SK-N-SH treated with all-trans-retinoic acid at 6 μM for 48 hours (cell line): Measurements from ENCODE around the gene PITRM1.

Experiments
- ATAC-seq: fragments of 200-7000 bp; cut with Tn5 transposase; 3 replicates; pipeline ENCODE4 v1.9.1; 2020; ENCODE audit warnings: mild to moderate bottlenecking, moderate library complexity
- BACH2 ChIP-seq: fragments of 250-450 bp; sonication (Bioruptor Pico); IDR thresholded peaks from 2 replicates; pipeline ENCODE4 v1.9.0; 2021; ENCODE audit warnings: mild to moderate bottlenecking, borderline replicate concordance
- CSRNP3 ChIP-seq: fragments of 250-450 bp; sonication (Bioruptor Pico); IDR thresholded peaks from 2 replicates; pipeline ENCODE4 v1.5.1; 2021; ENCODE audit warnings: mild to moderate bottlenecking, moderate library complexity
- ESRRG ChIP-seq: fragments of 250-450 bp; sonication (Bioruptor Pico); IDR thresholded peaks from 2 replicates; pipeline ENCODE4 v1.6.1; 2021; ENCODE audit warnings: mild to moderate bottlenecking
- GLIS3 ChIP-seq: fragments of 250-450 bp; sonication (Bioruptor Pico); IDR thresholded peaks from 2 replicates; pipeline ENCODE4 v1.5.0; 2020; ENCODE audit warnings: mild to moderate bottlenecking, moderate library complexity
- ISL1 ChIP-seq: fragments of 250-450 bp; sonication (Bioruptor Pico); IDR thresholded peaks from 2 replicates; pipeline ENCODE4 v2.1.2; 2022; ENCODE audit warnings: mild to moderate bottlenecking, moderate library complexity
- OSR1 ChIP-seq: fragments of 250-450 bp; sonication (Bioruptor Pico); IDR thresholded peaks from 2 replicates; pipeline ENCODE4 v1.8.0; 2022; ENCODE audit warnings: moderate library complexity, mild to moderate bottlenecking, inconsistent platforms
- PATZ1 ChIP-seq: fragments of 250-450 bp; sonication (Bioruptor Pico); IDR thresholded peaks from 2 replicates; pipeline ENCODE4 v1.8.0; 2020; ENCODE audit warnings: mild to moderate bottlenecking, moderate library complexity, borderline replicate concordance
- POU6F1 ChIP-seq: fragments of 250-450 bp; sonication (Bioruptor Pico); IDR thresholded peaks from 2 replicates; pipeline ENCODE4 v1.8.0; 2021; ENCODE audit warnings: low read depth, mild to moderate bottlenecking, moderate library complexity, borderline replicate concordance
- PPARA ChIP-seq: fragments of 250-450 bp; sonication (Bioruptor Pico); IDR thresholded peaks from 2 replicates; pipeline ENCODE4 v1.5.0; 2020; ENCODE audit warnings: mild to moderate bottlenecking, borderline replicate concordance
- SNAI2 ChIP-seq: fragments of 250-450 bp; sonication (Bioruptor Pico); IDR thresholded peaks from 2 replicates; pipeline ENCODE4 v1.5.0; 2020; ENCODE audit warnings: mild to moderate bottlenecking, moderate library complexity
- TCF4 ChIP-seq: fragments of 250-450 bp; sonication (Bioruptor Pico); IDR thresholded peaks from 2 replicates; pipeline ENCODE4 v1.8.0; 2021; ENCODE audit warnings: mild to moderate bottlenecking, moderate library complexity, borderline replicate concordance
- TOX ChIP-seq: fragments of 250-450 bp; sonication (Bioruptor Pico); IDR thresholded peaks from 2 replicates; pipeline ENCODE4 v1.8.0; 2021; ENCODE audit warnings: mild to moderate bottlenecking, moderate library complexity, borderline replicate concordance
- ZFP30 ChIP-seq: fragments of 450-650 bp; formaldehyde crosslinking; IDR thresholded peaks from 2 replicates; pipeline ENCODE4 v1.5.0; 2022; ENCODE audit warnings: mild to moderate bottlenecking, moderate library complexity
- ZNF565 ChIP-seq: fragments of 450-650 bp; formaldehyde crosslinking; conservative IDR thresholded peaks from 2 replicates; pipeline ENCODE4 v1.5.0; 2020; ENCODE audit warnings: low read depth, mild to moderate bottlenecking, moderate library complexity
- ZNF70 ChIP-seq: fragments of 450-650 bp; formaldehyde crosslinking; IDR thresholded peaks from 2 replicates; pipeline ENCODE4 v1.5.0; 2020; ENCODE audit warnings: mild to moderate bottlenecking, moderate library complexity
- ZNF8 ChIP-seq: fragments of 450-650 bp; formaldehyde crosslinking; IDR thresholded peaks from 2 replicates; pipeline ENCODE4 v1.5.0; 2020; ENCODE audit warnings: mild to moderate bottlenecking, moderate library complexity
- TF ChIP-seq, protein P1 (sequence below): fragments of 250-450 bp; sonication (Bioruptor Pico); IDR thresholded peaks from 2 replicates; pipeline ENCODE4 v1.5.0; 2020; ENCODE audit warnings: mild to moderate bottlenecking, moderate library complexity

Gene PITRM1

GRCh38 chr10:3217301-3217700 lies 44.7 kb upstream of the PITRM1 start:
- TF ChIP-seq ESRRG (CRISPR knock-in tag) (no peak), TOX (CRISPR knock-in tag) (no peak), ISL1 (CRISPR knock-in tag) (0 out of 2 replicates have a peak, but pooled peaks have one; percentile 25), ZNF565 (no peak), POU6F1 (CRISPR knock-in tag) (no peak)
- ATAC-seq, result peak; percentile 68

- TF ChIP-seq, protein P1, sequence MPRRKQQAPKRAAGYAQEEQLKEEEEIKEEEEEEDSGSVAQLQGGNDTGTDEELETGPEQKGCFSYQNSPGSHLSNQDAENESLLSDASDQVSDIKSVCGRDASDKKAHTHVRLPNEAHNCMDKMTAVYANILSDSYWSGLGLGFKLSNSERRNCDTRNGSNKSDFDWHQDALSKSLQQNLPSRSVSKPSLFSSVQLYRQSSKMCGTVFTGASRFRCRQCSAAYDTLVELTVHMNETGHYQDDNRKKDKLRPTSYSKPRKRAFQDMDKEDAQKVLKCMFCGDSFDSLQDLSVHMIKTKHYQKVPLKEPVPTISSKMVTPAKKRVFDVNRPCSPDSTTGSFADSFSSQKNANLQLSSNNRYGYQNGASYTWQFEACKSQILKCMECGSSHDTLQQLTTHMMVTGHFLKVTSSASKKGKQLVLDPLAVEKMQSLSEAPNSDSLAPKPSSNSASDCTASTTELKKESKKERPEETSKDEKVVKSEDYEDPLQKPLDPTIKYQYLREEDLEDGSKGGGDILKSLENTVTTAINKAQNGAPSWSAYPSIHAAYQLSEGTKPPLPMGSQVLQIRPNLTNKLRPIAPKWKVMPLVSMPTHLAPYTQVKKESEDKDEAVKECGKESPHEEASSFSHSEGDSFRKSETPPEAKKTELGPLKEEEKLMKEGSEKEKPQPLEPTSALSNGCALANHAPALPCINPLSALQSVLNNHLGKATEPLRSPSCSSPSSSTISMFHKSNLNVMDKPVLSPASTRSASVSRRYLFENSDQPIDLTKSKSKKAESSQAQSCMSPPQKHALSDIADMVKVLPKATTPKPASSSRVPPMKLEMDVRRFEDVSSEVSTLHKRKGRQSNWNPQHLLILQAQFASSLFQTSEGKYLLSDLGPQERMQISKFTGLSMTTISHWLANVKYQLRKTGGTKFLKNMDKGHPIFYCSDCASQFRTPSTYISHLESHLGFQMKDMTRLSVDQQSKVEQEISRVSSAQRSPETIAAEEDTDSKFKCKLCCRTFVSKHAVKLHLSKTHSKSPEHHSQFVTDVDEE (CRISPR knock-in tag), result no peak
- ATAC-seq, result no peak
These were observed 42.7 kb upstream of the PITRM1 start for GRCh38 chr10:3215153-3215775.

DNA sequence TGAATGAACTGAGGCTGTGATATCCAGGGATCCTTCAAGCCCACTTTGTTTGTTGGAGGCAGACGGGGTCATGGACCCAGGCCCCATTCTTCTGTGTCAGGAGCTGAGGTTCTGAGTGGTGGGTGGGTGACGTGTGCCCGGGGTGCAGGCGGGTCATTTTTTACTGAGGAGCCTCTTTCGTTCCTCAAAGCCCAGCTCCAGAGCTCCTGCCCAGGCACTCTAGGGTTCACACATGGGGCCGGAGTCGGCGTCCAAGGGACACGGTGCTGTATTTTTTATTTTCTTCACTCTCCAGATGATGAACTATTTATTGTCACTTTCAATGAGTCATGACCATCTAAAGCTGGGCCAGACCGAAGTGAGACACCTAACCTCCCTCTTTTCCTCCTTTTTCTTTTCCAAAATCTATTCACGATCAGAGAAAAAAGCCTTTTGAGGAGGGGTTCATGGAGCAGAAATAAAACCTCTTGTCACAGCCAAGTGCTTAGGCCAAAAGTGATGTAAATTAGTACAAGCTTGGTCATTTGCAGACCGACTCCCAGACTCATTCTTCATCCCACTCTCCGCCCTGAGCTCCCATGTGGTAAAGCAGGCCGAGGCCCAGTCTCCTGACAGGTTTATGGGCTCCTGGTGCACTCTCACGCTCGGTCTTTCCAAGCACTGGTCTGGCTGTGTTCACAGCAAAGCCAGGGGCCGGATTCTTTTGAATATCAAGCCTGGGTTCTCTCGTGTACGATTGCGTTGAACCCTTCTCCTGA lies 41.4 kb upstream of the PITRM1 start:
- no peak for ATAC-seq
- no peak for TF ChIP-seq BACH2 (CRISPR knock-in tag)
- no peak for TF ChIP-seq PPARA (CRISPR knock-in tag)
- TF ChIP-seq PATZ1 (CRISPR knock-in tag), result no peak
- TF ChIP-seq ZNF565, result no peak
- no peak for TF ChIP-seq ZNF8 (CRISPR knock-in tag)
- TF ChIP-seq, all 23 proteins: peak for 0

DNA sequence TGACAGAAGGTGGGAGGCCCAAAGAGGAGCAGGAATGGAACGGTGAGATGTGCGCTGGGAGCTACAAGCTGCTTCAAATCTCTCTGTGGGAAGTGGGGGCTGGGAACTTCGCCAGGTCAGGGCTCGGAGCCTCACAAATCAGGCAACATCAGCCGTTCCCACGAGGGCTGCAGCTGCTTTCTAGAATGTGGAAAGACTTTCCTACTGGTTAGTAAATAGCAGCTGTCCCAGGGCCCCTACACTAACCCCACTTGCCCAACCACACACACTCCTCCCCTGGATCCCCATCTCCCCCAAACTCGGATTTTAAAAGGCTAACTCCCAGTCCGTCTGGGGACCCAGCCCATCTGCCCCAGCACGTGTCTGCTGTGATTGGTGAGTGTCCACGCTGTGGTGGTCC lies 40.6 kb upstream of the PITRM1 start:
- no peak for ATAC-seq
- TF ChIP-seq SNAI2 (CRISPR knock-in tag) (no peak), OSR1 (CRISPR knock-in tag) (no peak), POU6F1 (CRISPR knock-in tag) (no peak), ZNF565 (no peak), CSRNP3 (CRISPR knock-in tag) (no peak), GLIS3 (CRISPR knock-in tag) (no peak), BACH2 (CRISPR knock-in tag) (no peak), TCF4 (CRISPR knock-in tag) (no peak), ZFP30 (CRISPR knock-in tag) (no peak), ESRRG (CRISPR knock-in tag) (no peak), ZNF70 (CRISPR knock-in tag) (no peak)
- TF ChIP-seq, protein P1 (CRISPR knock-in tag), result no peak
